GM04504 (cell line): ENCODE measurements around the gene RAX.
"Not testable (repeated sequence)": the region's sequence is repeated elsewhere in the genome, so short reads cannot be mapped to it uniquely, and the experiment has no call there.

Experiments used
- DNase-seq: peaks from one replicate; pipeline ENCODE4 v3.0.0-alpha.2; 2012; ENCODE audit warnings: low read depth

The RAX gene

DNA sequence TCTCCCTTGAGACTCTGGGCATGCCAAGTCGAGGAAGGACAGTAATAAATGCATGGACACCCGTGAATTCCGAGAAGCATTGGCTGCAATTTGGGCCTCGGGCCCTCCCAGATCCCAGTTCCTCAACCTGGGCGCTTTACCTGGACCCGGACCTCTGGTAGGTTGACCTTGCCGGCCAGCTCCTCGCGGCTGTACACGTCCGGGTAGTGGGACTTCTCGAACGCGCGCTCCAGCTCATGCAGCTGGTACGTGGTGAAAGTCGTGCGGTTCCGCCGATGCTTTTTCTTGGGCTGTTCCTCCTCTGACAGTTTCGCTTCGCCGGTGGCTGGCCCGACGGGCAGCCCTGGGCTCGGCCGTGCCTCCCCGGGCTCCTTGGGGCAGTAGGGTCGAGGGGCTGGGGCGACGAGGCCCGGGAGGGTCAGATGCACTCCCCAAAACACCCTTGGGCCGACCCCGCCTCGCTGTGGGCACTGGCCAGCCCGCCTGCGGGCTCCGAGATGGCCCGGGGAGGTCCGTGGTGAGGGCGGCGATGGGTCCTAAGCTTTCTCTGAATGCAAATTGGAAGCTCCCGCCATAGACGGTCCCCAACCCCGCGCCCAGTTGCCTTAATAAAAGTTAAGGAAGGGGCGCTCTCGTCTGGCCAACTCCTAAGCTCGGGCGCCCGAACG, 899 bp downstream of the RAX start:
- no peak for DNase-seq

DNA sequence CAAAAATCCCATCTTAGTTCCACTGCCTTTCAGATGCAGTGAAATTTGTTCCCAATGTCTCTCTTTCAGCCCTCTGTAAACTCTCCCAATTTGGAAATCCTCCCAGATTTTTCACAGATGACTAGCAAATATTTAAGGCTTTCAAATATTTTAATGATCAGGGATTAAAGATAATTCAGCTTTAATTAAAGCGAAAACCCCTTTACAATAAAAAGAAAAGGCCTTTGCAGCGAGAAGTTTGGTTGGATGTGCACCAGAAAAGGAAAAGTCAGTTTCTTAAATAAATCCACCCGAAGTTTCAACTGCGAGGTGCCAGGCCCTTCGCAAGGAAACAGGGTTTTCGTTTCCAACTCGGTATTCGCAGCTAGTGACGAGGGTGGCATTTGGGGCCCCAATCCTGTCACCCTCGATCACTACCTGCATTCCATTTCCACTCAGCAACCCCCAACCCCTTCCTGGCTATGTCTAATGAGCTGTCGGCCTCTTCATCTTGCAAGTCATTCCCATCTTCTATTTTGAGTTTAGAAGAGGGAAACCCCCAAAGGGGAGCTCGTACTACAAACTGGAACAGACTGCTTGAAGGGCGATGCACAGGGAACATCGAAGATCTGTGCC, 1.5 kb downstream of the RAX start:
- no peak for DNase-seq

DNA sequence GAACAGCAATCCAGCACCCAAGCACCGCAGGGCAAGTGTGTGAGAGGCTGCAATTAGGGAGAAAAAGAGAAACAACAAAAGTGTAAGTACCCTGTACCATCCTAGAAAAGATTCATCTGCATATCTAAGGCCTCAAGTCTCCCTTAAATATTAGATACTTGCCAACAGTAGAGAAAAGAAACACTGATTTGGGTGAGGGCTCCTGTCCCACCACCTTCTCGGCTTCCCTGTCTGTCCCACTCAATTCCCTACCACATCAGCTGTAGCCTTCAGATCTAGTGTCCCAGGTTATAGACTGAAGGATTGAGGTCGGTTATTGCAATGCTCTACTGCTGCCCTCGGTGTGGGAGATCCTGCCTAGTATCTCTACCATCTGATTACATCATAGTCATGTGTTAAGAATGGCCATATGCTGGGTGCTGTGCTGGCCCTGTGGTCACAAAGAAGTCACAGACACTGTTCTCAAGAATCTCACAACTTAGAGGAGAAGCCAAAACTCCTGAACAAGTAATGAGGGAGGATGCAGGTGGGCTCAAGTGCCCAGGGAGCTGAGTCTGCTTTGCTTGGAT, 2.5 kb downstream of the RAX start:
- no peak for DNase-seq

DNA sequence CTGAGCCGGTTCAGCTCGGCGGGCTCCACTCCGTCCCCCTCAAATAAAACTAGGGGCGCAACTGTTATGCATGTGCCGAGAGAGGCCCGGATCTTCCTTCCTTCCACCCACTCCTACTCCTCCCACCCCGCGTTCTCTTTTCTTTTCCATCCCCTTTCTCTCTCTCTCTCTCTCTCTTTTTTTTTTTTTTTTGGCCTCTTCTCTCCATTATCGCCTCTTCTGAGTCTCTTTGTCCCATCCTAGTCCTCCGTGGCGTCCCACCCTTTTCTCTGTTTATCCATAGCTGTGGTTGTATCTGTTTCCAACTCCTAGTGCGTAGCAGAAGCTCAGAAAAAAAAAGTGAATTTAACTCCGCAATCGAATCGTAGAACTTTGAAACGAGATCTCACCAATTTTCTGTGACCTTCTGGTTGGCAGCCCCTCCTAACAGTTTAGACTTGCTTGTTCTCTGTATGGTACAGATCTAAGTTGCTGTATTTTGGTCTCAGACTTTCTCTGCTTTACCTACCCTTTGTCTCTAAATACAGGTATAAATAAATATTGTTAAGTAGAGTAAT, 3.6 kb downstream of the RAX start:
- DNase-seq: no peak

DNA sequence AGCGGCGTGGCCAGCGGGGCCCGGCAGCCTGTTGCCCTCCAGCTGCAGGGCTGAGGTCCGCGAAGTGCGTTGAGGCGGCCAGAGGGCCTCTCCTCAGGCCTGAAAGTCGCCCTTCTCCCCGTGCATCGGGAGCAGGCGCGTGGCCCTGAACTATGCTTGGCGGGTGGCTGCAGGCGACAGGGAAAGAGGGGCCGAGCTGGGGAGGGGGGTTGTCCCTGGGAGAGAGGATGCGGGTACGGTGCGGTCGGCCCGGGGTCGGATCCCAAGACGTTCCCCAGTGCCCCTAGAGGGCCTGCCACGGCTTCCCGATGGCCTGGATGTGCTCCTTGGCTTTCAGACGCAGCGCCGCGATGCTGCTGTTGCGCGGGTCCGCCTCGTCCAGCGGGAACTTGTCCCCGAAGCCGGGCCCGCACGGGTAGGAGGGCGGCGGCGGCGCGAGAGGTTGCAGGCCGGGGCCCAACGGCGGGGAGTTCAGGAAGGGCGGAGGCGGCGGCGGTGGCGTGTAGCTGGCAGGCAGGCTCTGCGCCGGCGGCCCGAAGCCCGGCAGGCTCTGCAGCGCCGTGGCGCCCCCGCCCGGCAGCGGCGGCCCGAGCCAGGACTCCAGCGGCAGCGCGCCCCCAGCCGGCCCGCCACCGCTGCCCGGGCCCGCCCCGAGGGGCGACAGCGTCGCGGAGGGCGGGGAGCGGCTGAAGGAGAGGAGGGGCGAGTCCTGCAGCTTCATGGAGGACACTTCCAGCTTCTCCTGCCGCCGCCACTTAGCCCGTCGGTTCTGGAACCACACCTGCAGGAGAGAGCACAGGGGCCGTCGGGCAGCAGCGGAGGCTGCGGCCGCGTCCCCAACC, 4.3 kb downstream of the RAX start:
- no peak for DNase-seq

DNA sequence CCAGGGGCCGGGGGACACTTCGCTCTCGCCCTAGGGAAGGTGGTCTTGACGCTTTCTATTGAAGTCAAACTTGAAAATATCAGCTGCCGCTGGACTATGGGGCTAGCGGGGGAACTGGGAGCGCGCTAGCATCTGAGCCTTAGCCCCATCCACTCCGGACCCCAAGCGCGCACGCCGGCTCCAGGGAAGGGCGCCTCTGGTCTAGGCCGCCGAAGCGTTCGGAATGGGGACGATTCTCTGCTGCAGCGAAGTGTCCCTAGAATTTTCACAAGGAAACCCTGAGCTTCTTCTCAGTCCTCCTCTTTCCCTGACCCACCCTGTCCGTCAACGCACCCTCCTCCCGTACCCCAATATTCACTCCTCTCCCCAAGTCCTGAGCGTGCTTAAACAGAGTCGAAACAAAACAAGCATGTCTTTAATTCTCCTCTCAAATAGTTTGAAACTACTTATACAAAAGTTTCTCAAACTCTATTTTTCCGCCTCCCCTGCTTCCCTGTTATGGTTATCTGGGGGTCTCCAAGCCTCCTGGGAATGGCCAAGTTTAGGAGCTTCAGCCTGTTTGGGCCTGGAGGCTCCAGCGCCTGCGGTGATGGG, 5.0 kb downstream of the RAX start:
- no peak for DNase-seq

DNA sequence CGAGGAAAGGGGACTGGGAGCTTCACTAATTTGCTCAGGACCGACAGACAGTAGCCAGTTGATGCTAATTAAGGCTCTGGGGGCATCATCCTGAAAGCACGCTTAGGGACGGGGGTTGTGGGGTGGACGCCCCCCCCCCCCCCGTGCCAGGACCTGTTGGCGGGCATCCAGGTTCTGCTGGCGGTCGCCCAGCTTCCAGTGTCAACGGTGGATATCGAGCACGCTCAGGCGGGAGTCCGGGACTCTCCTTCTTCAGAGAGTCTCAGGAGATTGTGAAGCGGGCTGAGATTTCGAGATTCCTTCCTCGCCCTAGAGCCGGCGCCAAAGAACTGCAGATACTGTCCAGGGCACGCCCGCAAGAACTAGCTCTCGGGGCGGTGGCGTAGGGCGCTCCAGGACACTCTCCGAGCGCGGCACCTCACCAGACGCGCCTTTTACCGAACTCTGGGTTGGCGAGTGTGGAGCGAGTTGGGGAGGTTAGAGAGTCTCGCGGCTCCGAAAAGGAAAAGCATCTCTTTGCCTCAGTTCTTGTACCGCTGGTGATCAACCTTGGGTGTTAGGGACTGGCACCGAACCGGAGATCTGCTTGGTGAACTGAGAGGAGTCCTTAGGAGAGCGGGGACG, 5.6 kb downstream of the RAX start:
- DNase-seq: no peak

DNA sequence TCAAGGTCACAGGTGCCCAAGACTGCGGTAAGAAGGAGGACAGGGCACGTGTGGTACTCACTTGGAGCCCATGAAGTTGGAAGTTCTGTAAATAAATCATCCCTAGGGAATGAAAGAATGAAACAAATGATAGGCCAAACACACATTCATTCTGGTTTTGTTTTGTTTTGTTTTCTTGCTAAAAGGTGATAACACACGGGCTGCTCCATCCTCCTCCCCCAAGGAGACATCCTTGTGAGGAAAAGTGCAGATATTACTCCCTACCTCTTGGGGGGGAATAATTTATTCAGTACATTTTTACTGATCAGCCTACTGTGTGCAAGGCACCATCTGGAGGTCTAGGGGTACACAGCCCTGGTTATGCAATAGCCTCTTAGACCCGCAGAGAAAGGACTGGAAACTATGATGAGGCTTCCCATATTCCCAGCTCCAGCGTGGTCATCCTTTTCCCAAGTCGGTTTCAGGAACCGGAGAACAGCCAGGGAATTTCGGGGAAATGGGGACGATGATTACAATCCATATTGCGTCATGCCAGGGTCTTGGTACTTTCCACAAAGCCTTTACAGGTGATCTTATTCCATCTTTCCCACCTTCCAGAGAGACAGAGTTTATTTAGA, 6.3 kb downstream of the RAX start:
- no peak for DNase-seq

DNA sequence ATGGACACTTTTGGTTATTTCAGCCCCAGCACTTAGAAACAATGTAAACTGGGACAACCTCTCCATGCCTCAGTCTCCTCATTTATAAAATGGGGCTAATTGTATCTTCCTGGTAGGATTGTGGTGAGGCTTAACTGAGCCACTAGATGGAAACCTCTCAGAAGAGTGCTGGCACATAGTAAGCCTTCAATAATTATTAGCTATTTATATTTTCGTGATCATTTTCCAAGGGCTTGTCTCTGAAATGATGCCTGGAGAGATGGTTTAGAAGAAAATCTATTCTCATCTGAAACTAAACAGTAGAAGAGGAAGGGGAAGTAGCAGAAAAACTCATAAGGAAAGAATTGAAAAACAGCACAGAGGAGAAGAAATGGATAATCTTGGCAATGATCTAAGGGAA, 6.8 kb downstream of the RAX start:
- no peak for DNase-seq

DNA sequence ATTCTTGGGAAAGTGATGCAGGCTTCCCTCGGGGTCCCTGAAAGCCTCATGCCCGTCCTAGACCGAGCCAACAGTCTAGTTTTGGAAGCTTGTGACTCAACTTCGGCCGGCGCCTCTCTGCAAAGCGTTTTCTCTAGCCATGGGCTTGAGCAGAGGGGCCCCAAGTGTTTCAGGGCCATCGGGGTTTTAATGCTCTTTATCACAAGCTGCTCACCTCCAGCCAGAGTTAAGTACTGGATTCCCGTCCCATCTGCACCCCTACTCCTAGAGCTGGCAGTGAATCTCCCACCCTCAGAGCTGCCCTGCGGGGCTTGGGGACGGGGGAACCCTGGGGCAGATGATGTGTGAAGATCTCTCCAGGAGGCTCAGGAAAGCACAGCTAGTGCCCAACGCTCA, 7.3 kb downstream of the RAX start:
- no peak for DNase-seq

DNA sequence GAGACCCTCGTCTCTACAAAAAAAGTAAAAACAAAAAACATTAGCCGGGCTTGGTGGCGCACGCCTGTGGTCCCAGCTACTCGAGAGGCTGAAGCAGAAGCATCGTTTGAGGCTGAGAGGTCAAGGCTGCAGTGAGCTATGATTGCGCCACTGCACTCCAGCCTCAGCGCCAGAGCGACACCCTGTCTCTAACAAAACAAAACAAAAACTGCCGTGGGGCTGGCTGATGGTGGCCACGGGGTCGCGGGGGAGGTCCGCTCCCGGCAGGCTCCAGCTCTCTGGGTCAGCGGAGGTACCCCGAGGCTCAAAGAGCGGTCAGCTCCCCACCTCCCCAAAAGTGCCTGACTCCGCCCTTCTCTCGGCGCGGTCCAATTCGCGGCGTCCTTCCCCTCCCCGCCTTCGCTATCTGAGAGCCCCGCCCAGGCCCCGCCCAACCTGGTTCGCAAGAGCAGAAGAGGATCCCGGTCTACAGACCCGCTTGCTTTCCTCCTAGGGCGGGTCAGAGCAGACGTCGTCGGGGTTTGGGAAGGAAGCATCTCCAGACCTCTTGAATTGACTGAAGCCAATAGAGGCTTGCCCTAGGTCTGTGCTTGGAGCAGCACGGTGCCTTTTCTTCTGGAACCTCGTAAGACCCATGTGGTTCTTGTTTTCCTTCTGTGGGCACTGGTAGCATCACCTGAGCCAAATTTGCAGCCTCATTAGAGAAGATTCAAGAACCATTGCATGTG, 7.8 kb downstream of the RAX start:
- no peak for DNase-seq

DNA sequence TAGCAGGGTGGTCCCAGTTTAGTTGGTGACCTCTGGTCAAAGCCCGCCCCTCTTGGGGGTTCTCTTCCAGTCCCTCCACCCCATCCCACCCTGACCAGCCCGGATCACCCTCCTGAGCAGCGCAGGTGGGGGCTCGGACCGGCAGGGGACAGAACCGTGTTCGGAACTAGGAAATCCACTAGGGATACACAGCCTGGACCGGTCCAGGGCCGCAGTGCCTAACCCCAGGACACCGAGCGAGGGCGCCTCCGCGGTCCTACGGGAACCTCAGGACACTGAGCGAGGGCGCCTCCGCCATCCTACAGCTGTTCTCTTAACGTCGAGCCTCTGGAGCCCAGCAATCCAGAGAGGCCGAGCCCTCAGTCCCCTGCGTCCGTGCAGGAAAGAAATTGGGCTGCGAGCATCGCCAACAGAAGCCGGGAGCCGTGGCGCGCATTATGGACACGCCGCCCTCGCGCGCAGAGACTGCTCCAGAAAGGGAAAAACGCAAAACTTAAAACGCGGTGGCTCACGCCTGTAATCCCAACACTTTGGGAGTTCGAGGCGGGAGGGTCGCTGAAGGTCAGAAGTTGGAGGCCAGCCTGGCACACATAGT, 8.5 kb downstream of the RAX start:
- DNase-seq: no peak

DNA sequence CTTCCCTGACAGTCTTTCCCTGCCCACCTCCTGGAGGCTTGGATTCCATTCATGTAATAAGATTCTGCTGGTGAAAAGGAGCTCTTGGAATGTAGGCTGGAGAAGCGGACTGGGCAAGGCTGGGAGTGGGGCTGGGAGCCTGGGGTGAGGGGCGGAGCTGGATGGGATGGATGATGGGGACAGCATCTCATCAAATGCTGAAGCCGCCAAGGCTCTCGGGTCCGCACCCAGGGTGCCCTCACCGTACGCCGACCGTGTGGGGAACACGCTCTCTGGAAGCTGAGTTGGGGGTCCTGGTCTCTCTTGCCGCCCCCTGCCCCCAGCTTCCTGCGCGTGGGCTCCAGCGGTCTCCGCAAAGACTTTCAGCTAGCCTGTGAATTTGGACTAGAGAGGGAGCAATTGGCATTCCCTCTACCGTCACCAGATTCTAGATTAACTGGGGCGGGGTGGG, 9.1 kb downstream of the RAX start:
- no peak for DNase-seq

DNA sequence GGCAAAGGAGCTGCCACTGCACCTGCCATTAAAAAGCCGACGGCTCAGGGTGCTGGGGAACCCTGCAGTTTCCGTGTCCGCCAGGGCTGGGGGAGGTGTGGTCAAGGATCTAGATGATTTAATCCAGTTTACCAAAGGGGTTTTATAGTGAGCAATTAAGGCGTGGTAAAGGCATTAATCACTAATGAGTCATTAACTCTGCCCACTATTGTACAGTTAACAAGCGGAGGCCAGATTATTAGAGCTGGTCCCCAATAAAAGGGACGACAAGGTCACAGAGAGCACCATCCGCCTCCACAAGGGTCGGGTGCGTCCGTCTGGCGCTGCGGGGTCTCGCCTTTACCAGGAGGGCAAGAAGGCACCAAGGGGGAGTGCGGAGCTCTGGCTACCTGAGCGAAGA, 9.6 kb downstream of the RAX start:
- no peak for DNase-seq

DNA sequence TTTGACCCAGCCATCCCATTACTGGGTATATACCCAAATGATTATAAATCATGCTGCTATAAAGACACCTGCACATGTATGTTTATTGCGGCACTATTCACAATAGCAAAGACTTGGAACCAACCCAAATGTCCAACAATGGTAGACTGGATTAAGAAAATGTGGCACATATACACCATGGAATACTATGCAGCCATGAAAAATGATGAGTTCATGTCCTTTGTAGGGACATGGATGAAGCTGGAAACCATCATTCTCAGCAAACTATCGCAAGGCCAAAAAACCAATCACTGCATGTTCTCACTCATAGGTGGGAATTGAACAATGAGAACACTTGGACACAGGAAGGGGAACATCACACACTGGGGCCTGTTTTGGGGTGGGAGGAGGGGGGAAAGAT, 11.0 kb downstream of the RAX start:
- not testable (repeated sequence) for DNase-seq

DNA sequence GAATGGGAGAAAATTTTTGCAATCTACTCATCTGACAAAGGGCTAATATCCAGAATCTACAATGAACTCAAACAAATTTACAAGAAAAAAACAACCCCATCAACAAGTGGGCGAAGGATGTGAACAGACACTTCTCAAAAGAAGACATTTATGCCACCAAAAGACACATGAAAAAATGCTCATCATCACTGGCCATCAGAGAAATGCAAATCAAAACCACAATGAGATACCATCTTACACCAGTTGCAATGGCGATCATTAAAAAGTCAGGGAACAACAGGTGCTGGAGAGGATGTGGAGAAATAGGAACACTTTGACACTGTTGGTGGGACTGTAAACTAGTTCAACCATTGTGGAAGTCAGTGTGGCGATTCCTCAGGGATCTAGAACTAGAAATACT, 11.4 kb downstream of the RAX start:
- DNase-seq: not testable (repeated sequence)

DNA sequence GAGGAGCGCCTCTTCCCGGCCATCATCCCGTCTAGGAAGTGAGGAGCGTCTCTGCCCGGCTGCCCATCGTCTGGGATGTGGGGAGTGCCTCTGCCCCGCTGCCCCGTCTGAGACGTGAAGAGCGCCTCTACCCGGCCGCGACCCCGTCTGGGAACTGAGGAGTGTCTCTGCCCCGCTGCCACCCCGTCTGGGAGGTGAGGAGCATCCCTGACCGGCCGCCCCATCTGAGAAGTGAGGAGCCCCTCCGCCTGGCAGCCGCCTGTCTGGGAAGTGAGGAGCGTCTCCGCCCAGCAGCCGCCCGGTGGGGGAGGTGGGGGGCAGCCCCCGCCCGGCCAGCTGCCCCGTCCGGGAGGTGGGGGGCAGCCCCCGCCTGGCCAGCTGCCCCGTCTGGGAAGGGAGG, 17.8 kb downstream of the RAX start:
- not testable (repeated sequence) for DNase-seq

DNA sequence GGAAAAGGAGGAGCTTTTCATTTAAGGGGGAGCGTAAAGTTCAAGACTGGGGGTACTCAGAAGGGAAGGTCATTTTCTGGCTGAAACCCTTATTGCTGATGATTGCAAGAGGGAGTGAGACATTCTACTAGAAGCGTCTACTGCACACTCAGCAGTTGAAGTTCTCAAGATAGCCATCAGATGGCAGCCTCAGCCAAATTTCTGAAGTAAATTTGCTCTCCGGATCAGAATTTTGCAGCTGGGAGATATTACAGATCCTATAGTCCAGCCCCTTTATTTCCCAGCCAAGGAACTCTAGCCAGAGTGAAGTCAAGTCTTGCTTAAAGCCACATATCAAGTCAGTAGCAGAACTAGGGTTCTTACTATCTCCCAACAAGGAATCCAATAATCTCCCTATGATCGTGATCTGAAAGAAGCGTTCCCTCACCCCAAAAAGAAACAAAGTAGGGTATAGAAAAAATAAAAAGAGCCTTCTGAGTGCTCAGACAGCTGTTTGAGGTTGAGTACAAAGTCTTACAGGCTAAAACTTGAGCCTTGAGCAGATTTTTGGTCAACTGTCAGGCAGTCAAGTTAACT, 24.0 kb downstream of the RAX start:
- DNase-seq: peak; percentile 78

DNA sequence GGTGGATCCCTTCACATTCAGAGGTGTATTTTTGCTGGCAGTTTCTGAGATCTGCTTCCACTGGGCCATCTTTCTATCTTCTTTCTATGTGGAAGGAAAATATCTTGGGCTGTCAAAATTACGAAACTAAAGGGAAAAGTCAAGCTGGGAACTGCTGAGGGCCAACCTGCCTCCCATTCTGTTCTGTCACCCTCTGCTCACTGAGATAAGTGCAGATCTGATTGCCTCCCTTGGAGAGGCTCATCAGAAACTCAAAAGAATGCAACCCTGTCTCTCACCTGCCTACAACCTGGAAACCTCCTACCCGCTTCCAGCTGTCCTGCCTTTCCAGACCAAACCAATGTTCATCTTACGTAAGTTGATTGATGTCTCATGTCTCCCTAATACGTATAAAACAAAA, 26.5 kb downstream of the RAX start:
- DNase-seq: no peak

DNA sequence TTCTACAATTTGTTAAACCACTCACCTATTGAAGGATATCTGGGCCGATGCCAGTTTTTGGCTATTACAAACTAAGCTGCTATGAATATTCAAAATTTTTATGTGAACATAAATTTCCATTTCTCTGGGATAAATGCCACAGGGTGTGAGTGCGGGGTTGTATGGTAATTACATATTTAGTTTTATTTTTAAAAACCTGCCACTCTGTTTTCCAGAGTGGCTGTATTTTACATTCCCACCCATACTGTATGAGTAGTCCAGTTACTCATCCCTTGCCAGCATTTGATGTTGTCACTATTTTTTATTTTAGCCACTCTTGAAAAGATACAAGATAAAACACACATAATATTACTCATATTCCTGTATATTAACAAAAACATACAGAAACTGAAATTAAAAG, 30.3 kb downstream of the RAX start:
- no peak for DNase-seq
